KMS-11 (cell line): Measurements from ENCODE around the gene CDSN.

Source experiments
- H2AFZ ChIP-seq: fragments of 200-600 bp; sonication (generic); 2 replicates; pipeline ENCODE4 v1.6.1; 2016; ENCODE audit warnings: antibody characterized with exemption, mixed run types, low read depth
- H3K27ac ChIP-seq: fragments of 200-600 bp; sonication (generic); 2 replicates; pipeline ENCODE4 v1.6.1; 2016; ENCODE audit warnings: mild to moderate bottlenecking, mixed run types
- H3K27me3 ChIP-seq: fragments of 200-600 bp; sonication (generic); 2 replicates; pipeline ENCODE4 v1.6.1; 2017; ENCODE audit warnings: mild to moderate bottlenecking, low read depth, mixed run types, moderate library complexity; ENCODE audit not compliant: insufficient read depth
- H3K36me3 ChIP-seq: fragments of 200-600 bp; sonication (generic); 2 replicates; pipeline ENCODE4 v1.6.1; 2017; ENCODE audit warnings: mild to moderate bottlenecking, mixed run types; ENCODE audit not compliant: insufficient read depth
- H3K4me1 ChIP-seq: fragments of 200-600 bp; sonication (generic); 2 replicates; pipeline ENCODE4 v1.6.1; 2016; ENCODE audit warnings: mild to moderate bottlenecking, low read depth, mixed run types; ENCODE audit not compliant: poor library complexity, severe bottlenecking
- H3K4me2 ChIP-seq: fragments of 200-600 bp; sonication (generic); 2 replicates; pipeline ENCODE4 v1.7.0; 2016; ENCODE audit warnings: mild to moderate bottlenecking, mixed run types
- H3K4me3 ChIP-seq: fragments of 200-600 bp; sonication (generic); IDR thresholded peaks from 2 replicates; pipeline ENCODE4 v1.6.1; 2017; ENCODE audit warnings: low read depth, low read length, mixed read lengths; ENCODE audit not compliant: insufficient read depth
- H3K79me2 ChIP-seq: fragments of 200-600 bp; sonication (generic); 2 replicates; pipeline ENCODE4 v1.6.1; 2016; ENCODE audit warnings: low read depth, mixed run types; ENCODE audit not compliant: insufficient read depth
- H3K9ac ChIP-seq: fragments of 200-600 bp; sonication (generic); 2 replicates; pipeline ENCODE4 v1.6.1; 2016; ENCODE audit warnings: mild to moderate bottlenecking, mixed run types
- H4K20me1 ChIP-seq: fragments of 200-600 bp; sonication (generic); 2 replicates; pipeline ENCODE4 v1.6.1; 2016; ENCODE audit warnings: mild to moderate bottlenecking, mixed run types; ENCODE audit not compliant: insufficient read depth
- TF ChIP-seq, protein P1 (sequence below): fragments of 200-600 bp; sonication (generic); conservative IDR thresholded peaks from 2 replicates; pipeline ENCODE4 v1.6.1; 2017; ENCODE audit warnings: low read depth, mild to moderate bottlenecking, antibody characterized with exemption, low read length, moderate library complexity, mixed read lengths

The CDSN gene

DNA sequence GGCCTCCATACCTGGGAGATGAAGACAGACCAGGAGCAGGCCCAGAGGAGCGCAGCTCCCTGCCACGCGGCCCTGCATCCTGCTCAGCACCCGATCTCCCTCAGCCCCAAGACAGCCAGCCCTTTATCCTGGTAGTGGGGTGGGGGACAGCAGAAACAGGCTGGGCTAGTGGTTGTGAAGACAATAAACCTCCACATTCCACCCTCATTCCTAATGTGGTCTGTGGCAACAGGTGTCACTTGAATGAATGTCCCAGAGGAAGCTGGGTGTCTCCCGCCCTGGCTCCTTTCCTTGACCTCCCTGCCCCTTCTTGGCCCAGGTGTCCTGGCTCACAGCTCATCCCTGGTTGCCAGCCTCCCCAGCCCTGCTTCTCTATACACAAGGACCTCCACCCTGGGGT lies 7.8 kb downstream of the CDSN start, which contains the start of gene C6orf15:
Gene C6orf15 (minus strand): TSS at position 98 of the 400 bp plus-strand sequence. CDS start 20 bp downstream, at position 78.
- Histone ChIP-seq H3K9ac (no peak within 1 kb of the TSS), H3K4me1 (no peaks in the 10 kb centered on the region), H3K36me3 (no peaks in the 10 kb centered on the region), H3K79me2 (no peaks in the 10 kb centered on the region), H2AFZ (no peak within 1 kb of the TSS), H3K27me3 (peaks cover 38% of the 10 kb centered on the region), H3K27ac (no peak within 1 kb of the TSS), H3K4me2 (no peak within 1 kb of the TSS), H4K20me1 (no peaks in the 10 kb centered on the region), H3K4me3 (no peak within 1 kb of the TSS)
- TF ChIP-seq, protein P1, sequence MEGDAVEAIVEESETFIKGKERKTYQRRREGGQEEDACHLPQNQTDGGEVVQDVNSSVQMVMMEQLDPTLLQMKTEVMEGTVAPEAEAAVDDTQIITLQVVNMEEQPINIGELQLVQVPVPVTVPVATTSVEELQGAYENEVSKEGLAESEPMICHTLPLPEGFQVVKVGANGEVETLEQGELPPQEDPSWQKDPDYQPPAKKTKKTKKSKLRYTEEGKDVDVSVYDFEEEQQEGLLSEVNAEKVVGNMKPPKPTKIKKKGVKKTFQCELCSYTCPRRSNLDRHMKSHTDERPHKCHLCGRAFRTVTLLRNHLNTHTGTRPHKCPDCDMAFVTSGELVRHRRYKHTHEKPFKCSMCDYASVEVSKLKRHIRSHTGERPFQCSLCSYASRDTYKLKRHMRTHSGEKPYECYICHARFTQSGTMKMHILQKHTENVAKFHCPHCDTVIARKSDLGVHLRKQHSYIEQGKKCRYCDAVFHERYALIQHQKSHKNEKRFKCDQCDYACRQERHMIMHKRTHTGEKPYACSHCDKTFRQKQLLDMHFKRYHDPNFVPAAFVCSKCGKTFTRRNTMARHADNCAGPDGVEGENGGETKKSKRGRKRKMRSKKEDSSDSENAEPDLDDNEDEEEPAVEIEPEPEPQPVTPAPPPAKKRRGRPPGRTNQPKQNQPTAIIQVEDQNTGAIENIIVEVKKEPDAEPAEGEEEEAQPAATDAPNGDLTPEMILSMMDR, result no peak

DNA sequence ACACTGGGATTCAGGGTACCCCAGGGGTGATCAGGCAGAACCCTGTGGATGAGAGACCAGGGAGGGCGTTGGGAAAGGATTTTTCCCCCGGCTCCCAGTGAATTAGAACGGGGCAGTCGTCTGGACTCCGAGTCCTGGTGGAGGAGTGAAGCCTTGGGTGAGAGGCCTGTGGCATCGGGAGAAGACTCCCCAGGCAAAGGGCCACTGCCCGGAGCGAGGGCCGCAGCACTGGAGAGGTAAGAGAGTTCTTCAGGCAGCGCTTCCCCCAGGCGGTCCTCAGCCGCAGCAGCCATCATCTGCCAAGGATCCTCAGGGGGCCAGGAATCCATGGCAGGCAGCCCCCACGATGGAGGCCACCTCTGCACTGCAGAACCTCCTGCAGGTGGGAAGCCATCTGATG lies 8.5 kb downstream of the CDSN start:
- TF ChIP-seq, protein P1, result no peak
- Histone ChIP-seq H2AFZ (no peak overlapping the region), H3K4me3 (no peak overlapping the region), H3K36me3 (no peaks in the 10 kb centered on the region), H3K79me2 (no peaks in the 10 kb centered on the region), H3K27ac (no peak overlapping the region), H3K27me3 (peaks cover 31% of the 10 kb centered on the region), H4K20me1 (no peaks in the 10 kb centered on the region), H3K4me2 (no peak overlapping the region), H3K4me1 (no peaks in the 10 kb centered on the region), H3K9ac (no peak overlapping the region)

- Histone ChIP-seq H3K4me2 (no peak overlapping the region), H2AFZ (no peak overlapping the region)
Measured at GRCh38 chr6:31110825-31111582, 9.2 kb downstream of the CDSN start.

DNA sequence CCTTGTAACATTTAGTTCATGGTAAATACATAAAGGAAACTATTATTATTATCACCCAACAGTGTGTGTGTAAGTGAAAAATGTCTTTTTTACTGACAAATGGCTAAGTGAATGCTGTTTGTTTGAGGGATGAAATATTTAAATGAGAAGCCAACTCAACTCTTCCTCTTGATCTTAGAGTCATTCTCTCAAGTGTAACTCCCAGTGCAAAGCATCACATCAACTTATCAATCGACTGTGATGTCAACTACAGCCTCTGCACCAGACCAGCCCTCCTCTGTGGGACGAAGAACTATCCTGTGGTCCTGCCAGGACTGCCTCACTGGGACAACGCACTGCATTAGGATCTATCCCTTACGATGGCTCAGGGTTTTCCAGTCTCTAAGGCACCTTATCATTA lies 13.2 kb downstream of the CDSN start:
- H3K4me2 ChIP-seq, result no peak overlapping the region
- H4K20me1 ChIP-seq, result no peaks in the 10 kb centered on the region
- H3K27me3 ChIP-seq, result peaks cover 13% of the 10 kb centered on the region
- no peak overlapping the region for H2AFZ ChIP-seq
- no peak overlapping the region for H3K27ac ChIP-seq
- no peak overlapping the region for H3K4me3 ChIP-seq
- H3K79me2 ChIP-seq, result no peaks in the 10 kb centered on the region
- TF ChIP-seq, protein P1, result no peak
- no peaks in the 10 kb centered on the region for H3K36me3 ChIP-seq
- H3K9ac ChIP-seq, result no peak overlapping the region
- no peaks in the 10 kb centered on the region for H3K4me1 ChIP-seq

More at GRCh38 chr6:31110825-31111582, 9.2 kb downstream of the CDSN start:
- Histone ChIP-seq H3K79me2 (no peaks in the 10 kb centered on the region), H4K20me1 (no peaks in the 10 kb centered on the region), H3K27me3 (peaks cover 24% of the 10 kb centered on the region), H3K9ac (no peak overlapping the region), H3K27ac (no peak overlapping the region), H3K4me1 (no peaks in the 10 kb centered on the region), H3K36me3 (no peaks in the 10 kb centered on the region), H3K4me3 (no peak overlapping the region)
- TF ChIP-seq, protein P1, result no peak
